KMS-11 (cell line): ENCODE results near the gene VENTX.

Experiments used
- H2AFZ ChIP-seq: fragments of 200-600 bp; sonication (generic); 2 replicates; pipeline ENCODE4 v1.6.1; 2016; ENCODE audit warnings: antibody characterized with exemption, mixed run types, low read depth
- H3K27ac ChIP-seq: fragments of 200-600 bp; sonication (generic); 2 replicates; pipeline ENCODE4 v1.6.1; 2016; ENCODE audit warnings: mild to moderate bottlenecking, mixed run types
- H3K27me3 ChIP-seq: fragments of 200-600 bp; sonication (generic); 2 replicates; pipeline ENCODE4 v1.6.1; 2017; ENCODE audit warnings: mild to moderate bottlenecking, low read depth, mixed run types, moderate library complexity; ENCODE audit not compliant: insufficient read depth
- H3K36me3 ChIP-seq: fragments of 200-600 bp; sonication (generic); 2 replicates; pipeline ENCODE4 v1.6.1; 2017; ENCODE audit warnings: mild to moderate bottlenecking, mixed run types; ENCODE audit not compliant: insufficient read depth
- H3K4me1 ChIP-seq: fragments of 200-600 bp; sonication (generic); 2 replicates; pipeline ENCODE4 v1.6.1; 2016; ENCODE audit warnings: mild to moderate bottlenecking, low read depth, mixed run types; ENCODE audit not compliant: poor library complexity, severe bottlenecking
- H3K4me2 ChIP-seq: fragments of 200-600 bp; sonication (generic); 2 replicates; pipeline ENCODE4 v1.7.0; 2016; ENCODE audit warnings: mild to moderate bottlenecking, mixed run types
- H3K4me3 ChIP-seq: fragments of 200-600 bp; sonication (generic); IDR thresholded peaks from 2 replicates; pipeline ENCODE4 v1.6.1; 2017; ENCODE audit warnings: low read depth, low read length, mixed read lengths; ENCODE audit not compliant: insufficient read depth
- H3K79me2 ChIP-seq: fragments of 200-600 bp; sonication (generic); 2 replicates; pipeline ENCODE4 v1.6.1; 2016; ENCODE audit warnings: low read depth, mixed run types; ENCODE audit not compliant: insufficient read depth
- H3K9ac ChIP-seq: fragments of 200-600 bp; sonication (generic); 2 replicates; pipeline ENCODE4 v1.6.1; 2016; ENCODE audit warnings: mild to moderate bottlenecking, mixed run types
- H4K20me1 ChIP-seq: fragments of 200-600 bp; sonication (generic); 2 replicates; pipeline ENCODE4 v1.6.1; 2016; ENCODE audit warnings: mild to moderate bottlenecking, mixed run types; ENCODE audit not compliant: insufficient read depth
- TF ChIP-seq, protein P1 (sequence below): fragments of 200-600 bp; sonication (generic); conservative IDR thresholded peaks from 2 replicates; pipeline ENCODE4 v1.6.1; 2017; ENCODE audit warnings: low read depth, mild to moderate bottlenecking, antibody characterized with exemption, low read length, moderate library complexity, mixed read lengths

Gene VENTX

DNA sequence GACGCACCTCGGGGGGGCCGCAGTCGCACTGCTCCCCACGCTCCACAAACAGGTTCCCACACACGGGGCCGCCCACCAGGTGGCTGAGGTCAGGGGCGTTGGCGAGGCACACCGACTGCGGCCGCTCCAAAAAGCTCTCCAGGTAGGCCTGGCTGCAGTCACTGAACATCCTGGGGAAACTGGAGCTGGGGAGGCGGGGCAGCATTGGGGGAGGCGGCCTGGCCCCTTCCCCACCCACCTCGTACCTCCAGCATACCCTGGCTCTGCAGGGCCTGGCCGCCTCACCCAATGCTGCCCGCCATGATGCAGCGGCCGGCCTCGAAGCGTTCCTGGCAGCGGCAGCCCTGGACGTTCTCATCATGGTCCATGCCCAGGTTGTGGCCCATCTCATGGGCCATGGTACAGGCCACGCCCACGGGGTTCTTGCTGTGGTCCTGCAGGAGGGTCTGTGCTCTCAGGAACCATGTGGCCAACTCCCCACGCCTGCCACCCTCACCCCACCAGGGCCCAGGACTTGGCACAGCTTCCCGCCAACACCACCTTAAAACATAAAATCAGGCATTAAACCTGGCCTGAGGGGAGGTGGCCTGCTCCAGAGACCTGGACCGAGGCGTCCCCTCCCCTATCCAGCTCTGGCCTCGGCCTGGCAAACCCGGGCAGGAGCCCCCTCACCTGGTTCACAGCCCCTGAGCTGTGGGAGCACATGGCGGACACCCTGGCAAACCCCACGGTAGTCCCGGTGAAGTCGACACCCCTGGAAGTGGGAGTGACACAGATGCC lies 34.1 kb downstream of the VENTX start:
- Histone ChIP-seq H4K20me1 (no peaks in the 10 kb centered on the region), H3K4me3 (no peak overlapping the region), H3K27ac (no peak overlapping the region), H3K36me3 (no peaks in the 10 kb centered on the region), H2AFZ (no peak overlapping the region), H3K79me2 (no peaks in the 10 kb centered on the region), H3K27me3 (no peaks in the 10 kb centered on the region), H3K4me2 (no peak overlapping the region), H3K9ac (no peak overlapping the region), H3K4me1 (peaks cover 22% of the 10 kb centered on the region)
- TF ChIP-seq, protein P1, sequence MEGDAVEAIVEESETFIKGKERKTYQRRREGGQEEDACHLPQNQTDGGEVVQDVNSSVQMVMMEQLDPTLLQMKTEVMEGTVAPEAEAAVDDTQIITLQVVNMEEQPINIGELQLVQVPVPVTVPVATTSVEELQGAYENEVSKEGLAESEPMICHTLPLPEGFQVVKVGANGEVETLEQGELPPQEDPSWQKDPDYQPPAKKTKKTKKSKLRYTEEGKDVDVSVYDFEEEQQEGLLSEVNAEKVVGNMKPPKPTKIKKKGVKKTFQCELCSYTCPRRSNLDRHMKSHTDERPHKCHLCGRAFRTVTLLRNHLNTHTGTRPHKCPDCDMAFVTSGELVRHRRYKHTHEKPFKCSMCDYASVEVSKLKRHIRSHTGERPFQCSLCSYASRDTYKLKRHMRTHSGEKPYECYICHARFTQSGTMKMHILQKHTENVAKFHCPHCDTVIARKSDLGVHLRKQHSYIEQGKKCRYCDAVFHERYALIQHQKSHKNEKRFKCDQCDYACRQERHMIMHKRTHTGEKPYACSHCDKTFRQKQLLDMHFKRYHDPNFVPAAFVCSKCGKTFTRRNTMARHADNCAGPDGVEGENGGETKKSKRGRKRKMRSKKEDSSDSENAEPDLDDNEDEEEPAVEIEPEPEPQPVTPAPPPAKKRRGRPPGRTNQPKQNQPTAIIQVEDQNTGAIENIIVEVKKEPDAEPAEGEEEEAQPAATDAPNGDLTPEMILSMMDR = no peak

DNA sequence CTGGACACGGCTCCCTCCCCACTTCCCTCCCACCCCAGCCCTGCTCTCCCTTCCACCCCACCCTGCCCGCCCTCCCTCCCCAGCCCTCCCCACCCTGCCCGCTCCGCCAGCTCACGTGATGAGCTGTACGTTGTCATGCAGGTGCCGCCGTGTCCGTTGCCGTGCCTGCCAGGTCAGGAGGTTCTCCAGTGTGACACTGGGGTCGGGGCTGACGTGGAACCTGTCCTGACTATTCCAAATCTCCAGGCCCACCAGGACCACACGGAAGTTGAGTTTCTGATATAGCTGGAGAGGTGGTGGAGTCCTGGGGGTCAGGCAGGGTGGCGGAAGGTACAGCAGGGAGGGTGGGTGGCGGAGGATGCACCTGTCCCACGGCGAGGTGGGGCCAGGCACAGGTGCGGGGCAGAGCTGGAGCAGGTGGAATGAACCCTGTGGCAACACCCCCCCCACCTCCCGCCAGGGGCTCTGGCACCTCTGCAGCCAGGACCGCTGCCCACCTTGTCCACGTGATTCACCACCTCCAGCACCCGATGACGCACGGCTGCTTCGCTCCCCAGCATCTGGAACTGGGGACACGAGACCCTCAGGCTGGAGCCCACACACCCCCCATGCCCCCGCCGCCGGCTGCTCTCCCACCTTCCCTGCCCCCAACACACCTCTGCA lies 34.8 kb downstream of the VENTX start:
- Histone ChIP-seq H3K4me1 (peaks cover 30% of the 10 kb centered on the region), H2AFZ (no peak overlapping the region), H3K27ac (no peak overlapping the region), H4K20me1 (no peaks in the 10 kb centered on the region), H3K79me2 (no peaks in the 10 kb centered on the region), H3K4me3 (no peak overlapping the region), H3K36me3 (no peaks in the 10 kb centered on the region), H3K9ac (no peak overlapping the region), H3K27me3 (no peaks in the 10 kb centered on the region), H3K4me2 (no peak overlapping the region)
- TF ChIP-seq, protein P1 = no peak

DNA sequence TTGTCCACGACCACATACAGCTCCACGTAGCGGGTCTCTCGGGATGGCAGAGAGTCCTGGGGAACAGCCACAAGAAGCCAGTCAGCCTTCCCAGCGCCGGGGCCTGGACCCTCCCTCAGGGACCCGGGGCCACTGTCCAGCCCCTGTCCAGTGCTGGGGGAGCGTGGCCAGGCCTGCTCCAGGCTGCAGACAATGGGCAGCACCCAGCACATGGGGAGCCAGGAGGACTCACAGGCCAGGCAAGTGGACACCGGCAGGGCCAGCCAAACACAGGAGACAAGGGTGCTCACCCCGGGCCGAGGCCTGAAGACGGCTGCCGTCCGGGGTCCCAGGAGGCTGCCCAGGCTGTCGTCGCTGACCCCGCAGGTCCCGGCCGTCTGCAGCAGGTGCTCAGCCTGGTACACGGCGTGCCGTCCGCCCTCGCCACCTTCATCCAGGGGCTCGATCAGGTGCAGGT lies 35.3 kb downstream of the VENTX start:
- Histone ChIP-seq H3K4me1 (peaks cover 35% of the 10 kb centered on the region), H3K4me2 (no peak overlapping the region), H3K27me3 (no peaks in the 10 kb centered on the region), H3K27ac (no peak overlapping the region), H3K4me3 (no peak overlapping the region), H4K20me1 (no peaks in the 10 kb centered on the region), H3K36me3 (no peaks in the 10 kb centered on the region), H2AFZ (no peak overlapping the region), H3K79me2 (no peaks in the 10 kb centered on the region), H3K9ac (no peak overlapping the region)
- TF ChIP-seq, protein P1 = no peak

DNA sequence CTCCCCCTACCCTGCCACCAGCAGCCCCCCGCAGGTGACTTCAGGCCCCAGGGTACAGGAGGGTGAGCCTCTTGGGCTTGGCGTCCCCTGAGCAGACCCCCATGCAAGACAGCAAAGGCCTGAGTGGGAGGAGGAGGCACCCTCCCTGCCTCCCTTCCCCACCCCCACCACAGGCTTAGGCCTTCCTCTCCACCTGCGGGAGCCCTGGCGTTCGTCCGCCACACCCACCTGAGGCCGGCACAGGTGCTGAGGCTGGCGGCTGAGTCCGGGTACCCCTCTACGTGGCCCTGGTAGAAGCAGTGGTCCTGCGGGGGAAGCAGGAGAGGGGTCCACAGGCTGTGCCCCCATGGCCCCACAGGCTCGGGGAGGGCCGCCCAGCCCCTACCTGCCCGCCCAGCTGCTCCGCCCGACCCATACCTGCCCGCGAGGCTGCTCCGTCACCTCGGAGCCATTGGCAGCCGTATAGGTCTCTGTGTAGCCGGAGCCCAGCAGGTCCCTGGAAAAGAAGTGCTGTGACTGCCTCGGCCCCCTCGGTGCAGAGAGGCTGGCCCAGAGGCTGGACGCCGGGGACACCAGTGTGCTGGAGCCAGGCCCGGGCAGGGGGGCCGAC lies 36.0 kb downstream of the VENTX start:
- H3K79me2 ChIP-seq = no peaks in the 10 kb centered on the region
- no peak overlapping the region for H2AFZ ChIP-seq
- no peaks in the 10 kb centered on the region for H3K27me3 ChIP-seq
- peak overlapping the region; percentile 33; the same call in 1 of the 2 replicates for H3K4me2 ChIP-seq
- H3K36me3 ChIP-seq = no peaks in the 10 kb centered on the region
- no peaks in the 10 kb centered on the region for H4K20me1 ChIP-seq
- TF ChIP-seq, protein P1 = no peak
- H3K9ac ChIP-seq = no peak overlapping the region
- peaks cover 42% of the 10 kb centered on the region for H3K4me1 ChIP-seq
- no peak overlapping the region for H3K27ac ChIP-seq
- no peak overlapping the region for H3K4me3 ChIP-seq
